WTC11 (cell line): ENCODE results near the gene NCAPD2.

Experiments used
- AFF4 ChIP-seq: sonication (generic); formaldehyde crosslinking; IDR thresholded peaks from 2 replicates; pipeline ENCODE4 v1.8.1; 2023; ENCODE audit warnings: mild to moderate bottlenecking, missing genetic modification reagents, borderline replicate concordance
- ETV6 ChIP-seq: sonication (generic); formaldehyde crosslinking; IDR thresholded peaks from 2 replicates; pipeline ENCODE4 v1.8.1; 2022; ENCODE audit warnings: mild to moderate bottlenecking, missing genetic modification reagents
- FOXP1 ChIP-seq: sonication (generic); formaldehyde crosslinking; IDR thresholded peaks from 2 replicates; pipeline ENCODE4 v1.8.0; 2022; ENCODE audit warnings: missing genetic modification reagents, mild to moderate bottlenecking, moderate library complexity, borderline replicate concordance
- KAT7 ChIP-seq: sonication (generic); formaldehyde crosslinking; IDR thresholded peaks from 2 replicates; pipeline ENCODE4 v1.8.1; 2023; ENCODE audit warnings: missing genetic modification reagents, mild to moderate bottlenecking, borderline replicate concordance
- MYBL2 ChIP-seq: sonication (generic); formaldehyde crosslinking; IDR thresholded peaks from 2 replicates; pipeline ENCODE4 v1.8.1; 2023; ENCODE audit warnings: mild to moderate bottlenecking, moderate library complexity, missing genetic modification reagents
- SP1 ChIP-seq: sonication (generic); formaldehyde crosslinking; conservative IDR thresholded peaks from 2 replicates; pipeline ENCODE4 v1.8.1; 2022; ENCODE audit warnings: missing genetic modification reagents
- USF1 ChIP-seq: sonication (generic); formaldehyde crosslinking; IDR thresholded peaks from 2 replicates; pipeline ENCODE4 v1.8.0; 2022; ENCODE audit warnings: mild to moderate bottlenecking, missing genetic modification reagents
- ZNF138 ChIP-seq: sonication (generic); formaldehyde crosslinking; conservative IDR thresholded peaks from 2 replicates; pipeline ENCODE4 v1.8.1; 2022; ENCODE audit warnings: mild to moderate bottlenecking, moderate library complexity, missing genetic modification reagents
- ZNF512 ChIP-seq: sonication (generic); formaldehyde crosslinking; IDR thresholded peaks from 2 replicates; pipeline ENCODE4 v1.8.1; 2022; ENCODE audit warnings: missing genetic modification reagents, borderline replicate concordance
- TF ChIP-seq, protein P1 (sequence below): fragments of 200-600 bp; IDR thresholded peaks from 2 replicates; pipeline ENCODE4 v1.8.0; 2022; ENCODE audit warnings: antibody characterized with exemption
- TF ChIP-seq, protein P2 (sequence below): fragments of 250-450 bp; sonication (Bioruptor Pico); IDR thresholded peaks from 2 replicates; pipeline ENCODE4 v1.9.0; 2021; ENCODE audit warnings: mild to moderate bottlenecking, borderline replicate concordance
- TF ChIP-seq, protein P3 (sequence below): fragments of 250-450 bp; sonication (Bioruptor Pico); conservative IDR thresholded peaks from 2 replicates; pipeline ENCODE4 v1.9.0; 2021; ENCODE audit warnings: mild to moderate bottlenecking

GRCh38 chr12:6444704-6445688, 48.9 kb upstream of the NCAPD2 start, which contains the start of gene CD27:
- TF ChIP-seq MYBL2 (CRISPR knock-in tag), result no peak
- TF ChIP-seq, protein P1, sequence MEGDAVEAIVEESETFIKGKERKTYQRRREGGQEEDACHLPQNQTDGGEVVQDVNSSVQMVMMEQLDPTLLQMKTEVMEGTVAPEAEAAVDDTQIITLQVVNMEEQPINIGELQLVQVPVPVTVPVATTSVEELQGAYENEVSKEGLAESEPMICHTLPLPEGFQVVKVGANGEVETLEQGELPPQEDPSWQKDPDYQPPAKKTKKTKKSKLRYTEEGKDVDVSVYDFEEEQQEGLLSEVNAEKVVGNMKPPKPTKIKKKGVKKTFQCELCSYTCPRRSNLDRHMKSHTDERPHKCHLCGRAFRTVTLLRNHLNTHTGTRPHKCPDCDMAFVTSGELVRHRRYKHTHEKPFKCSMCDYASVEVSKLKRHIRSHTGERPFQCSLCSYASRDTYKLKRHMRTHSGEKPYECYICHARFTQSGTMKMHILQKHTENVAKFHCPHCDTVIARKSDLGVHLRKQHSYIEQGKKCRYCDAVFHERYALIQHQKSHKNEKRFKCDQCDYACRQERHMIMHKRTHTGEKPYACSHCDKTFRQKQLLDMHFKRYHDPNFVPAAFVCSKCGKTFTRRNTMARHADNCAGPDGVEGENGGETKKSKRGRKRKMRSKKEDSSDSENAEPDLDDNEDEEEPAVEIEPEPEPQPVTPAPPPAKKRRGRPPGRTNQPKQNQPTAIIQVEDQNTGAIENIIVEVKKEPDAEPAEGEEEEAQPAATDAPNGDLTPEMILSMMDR, result no peak
- no peak for TF ChIP-seq ZNF138
- TF ChIP-seq USF1 (CRISPR knock-in tag), result no peak
- TF ChIP-seq FOXP1 (CRISPR knock-in tag), result no peak
- TF ChIP-seq, protein P2, sequence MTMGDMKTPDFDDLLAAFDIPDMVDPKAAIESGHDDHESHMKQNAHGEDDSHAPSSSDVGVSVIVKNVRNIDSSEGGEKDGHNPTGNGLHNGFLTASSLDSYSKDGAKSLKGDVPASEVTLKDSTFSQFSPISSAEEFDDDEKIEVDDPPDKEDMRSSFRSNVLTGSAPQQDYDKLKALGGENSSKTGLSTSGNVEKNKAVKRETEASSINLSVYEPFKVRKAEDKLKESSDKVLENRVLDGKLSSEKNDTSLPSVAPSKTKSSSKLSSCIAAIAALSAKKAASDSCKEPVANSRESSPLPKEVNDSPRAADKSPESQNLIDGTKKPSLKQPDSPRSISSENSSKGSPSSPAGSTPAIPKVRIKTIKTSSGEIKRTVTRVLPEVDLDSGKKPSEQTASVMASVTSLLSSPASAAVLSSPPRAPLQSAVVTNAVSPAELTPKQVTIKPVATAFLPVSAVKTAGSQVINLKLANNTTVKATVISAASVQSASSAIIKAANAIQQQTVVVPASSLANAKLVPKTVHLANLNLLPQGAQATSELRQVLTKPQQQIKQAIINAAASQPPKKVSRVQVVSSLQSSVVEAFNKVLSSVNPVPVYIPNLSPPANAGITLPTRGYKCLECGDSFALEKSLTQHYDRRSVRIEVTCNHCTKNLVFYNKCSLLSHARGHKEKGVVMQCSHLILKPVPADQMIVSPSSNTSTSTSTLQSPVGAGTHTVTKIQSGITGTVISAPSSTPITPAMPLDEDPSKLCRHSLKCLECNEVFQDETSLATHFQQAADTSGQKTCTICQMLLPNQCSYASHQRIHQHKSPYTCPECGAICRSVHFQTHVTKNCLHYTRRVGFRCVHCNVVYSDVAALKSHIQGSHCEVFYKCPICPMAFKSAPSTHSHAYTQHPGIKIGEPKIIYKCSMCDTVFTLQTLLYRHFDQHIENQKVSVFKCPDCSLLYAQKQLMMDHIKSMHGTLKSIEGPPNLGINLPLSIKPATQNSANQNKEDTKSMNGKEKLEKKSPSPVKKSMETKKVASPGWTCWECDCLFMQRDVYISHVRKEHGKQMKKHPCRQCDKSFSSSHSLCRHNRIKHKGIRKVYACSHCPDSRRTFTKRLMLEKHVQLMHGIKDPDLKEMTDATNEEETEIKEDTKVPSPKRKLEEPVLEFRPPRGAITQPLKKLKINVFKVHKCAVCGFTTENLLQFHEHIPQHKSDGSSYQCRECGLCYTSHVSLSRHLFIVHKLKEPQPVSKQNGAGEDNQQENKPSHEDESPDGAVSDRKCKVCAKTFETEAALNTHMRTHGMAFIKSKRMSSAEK (CRISPR knock-in tag), result no peak
- no peak for TF ChIP-seq KAT7
- TF ChIP-seq, protein P3, sequence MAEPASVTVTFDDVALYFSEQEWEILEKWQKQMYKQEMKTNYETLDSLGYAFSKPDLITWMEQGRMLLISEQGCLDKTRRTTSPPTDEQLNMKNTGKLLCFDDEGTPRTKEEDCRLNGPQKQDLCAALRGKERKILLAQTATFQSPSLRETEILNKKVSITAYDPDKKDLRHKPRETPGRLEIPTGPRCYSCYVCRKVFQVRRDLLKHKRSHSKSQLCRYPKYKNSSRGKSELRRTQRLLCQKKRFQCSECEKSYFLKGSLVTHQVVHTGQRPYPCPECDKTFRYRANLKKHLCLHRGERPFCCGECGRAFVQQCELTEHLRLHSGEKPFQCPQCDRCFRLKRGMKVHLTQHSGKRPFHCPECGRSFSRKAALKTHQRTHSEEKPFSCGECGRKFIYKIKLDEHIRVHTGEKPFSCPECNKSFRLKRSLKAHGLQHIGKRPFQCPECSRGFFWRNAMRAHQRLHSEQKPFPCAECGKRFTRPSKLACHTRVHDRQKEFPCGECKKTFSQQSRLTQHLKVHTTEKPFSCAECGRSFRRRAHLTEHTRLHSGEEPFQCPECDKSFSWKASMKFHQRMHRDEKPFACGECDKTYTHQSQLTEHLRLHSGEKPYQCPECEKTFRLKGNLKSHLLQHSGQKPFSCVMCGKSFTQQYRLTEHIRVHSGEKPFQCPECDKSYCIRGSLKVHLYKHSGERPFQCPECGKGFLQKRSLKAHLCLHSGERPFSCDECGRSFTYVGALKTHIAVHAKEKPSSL, result no peak
- no peak for TF ChIP-seq ETV6
- no peak for TF ChIP-seq ZNF512 (CRISPR knock-in tag)
- TF ChIP-seq SP1, result no peak
- TF ChIP-seq AFF4, result no peak
